CD14-positive monocyte (primary cell): Measurements from ENCODE around the gene ACBD3. TPM values are rescaled to one million over a fixed set of nuclear protein-coding genes. Genes with fewer than 3 reads are reported as not detected.

Experiments
- DNase-seq, 3 donors: peaks; one replicate each; pipeline ENCODE4 v3.0.0-alpha.2; 2011 to 2022
- H2AFZ ChIP-seq: 2 replicates; pipeline ENCODE4 v1.6.0; 2012; ENCODE audit warnings: mild to moderate bottlenecking, low read depth, low read length, inconsistent platforms; ENCODE audit not compliant: insufficient read depth, poor library complexity, severe bottlenecking
- H3K27ac ChIP-seq, 2 donors: 1 replicate in 1 of 2; 2 replicates in 1 of 2; pipeline ENCODE4 v1.5.1; 2012 to 2013; ENCODE audit warnings: low read length in 2 of 2, control low read depth in 1 of 2, inconsistent platforms in 1 of 2, low read depth in 1 of 2, mild to moderate bottlenecking in 1 of 2
- H3K27me3 ChIP-seq, 2 donors: one replicate each; pipeline versions ENCODE4 v1.6.0 to v1.6.1; 2011 to 2013; ENCODE audit warnings: low read length in 2 of 2; ENCODE audit not compliant: control insufficient read depth in 2 of 2, insufficient read depth in 2 of 2
- H3K36me3 ChIP-seq, 2 donors: replicated peaks in 1 of 2; 1 replicate in 1 of 2; 2 replicates in 1 of 2; pipeline versions ENCODE4 v1.5.1 to v1.6.1; 2012 to 2013; ENCODE audit warnings: low read length in 2 of 2, control low read depth in 1 of 2, inconsistent platforms in 1 of 2, mild to moderate bottlenecking in 1 of 2; ENCODE audit not compliant: insufficient read depth in 2 of 2, control insufficient read depth in 1 of 2
- H3K4me1 ChIP-seq, 2 donors: 1 replicate in 1 of 2; 2 replicates in 1 of 2; pipeline versions ENCODE4 v1.5.1 to v1.6.1; 2012 to 2013; ENCODE audit warnings: low read length in 2 of 2, control low read depth in 1 of 2, inconsistent platforms in 1 of 2, mild to moderate bottlenecking in 1 of 2, moderate library complexity in 1 of 2; ENCODE audit not compliant: insufficient read depth in 2 of 2, control insufficient read depth in 1 of 2
- H3K4me2 ChIP-seq: replicated peaks from 2 replicates; pipeline ENCODE3; 2012; ENCODE audit warnings: low read length, moderate library complexity, mild to moderate bottlenecking; ENCODE audit not compliant: poor library complexity, severe bottlenecking; ENCODE audit errors: extremely low read depth
- H3K4me3 ChIP-seq, 3 experiments: fragments of 200-600 bp in 1 of 3; sonication (generic) in 1 of 3; replicated peaks in 1 of 3; 1 replicate in 2 of 3; 2 replicates in 1 of 3; pipeline ENCODE4 v1.5.1; 2011 to 2013; ENCODE audit warnings: low read length in 3 of 3, mild to moderate bottlenecking in 3 of 3, control low read depth in 2 of 3, low read depth in 2 of 3, inconsistent platforms in 1 of 3, moderate library complexity in 1 of 3
- H3K79me2 ChIP-seq: 2 replicates; pipeline ENCODE4 v1.6.0; 2012; ENCODE audit warnings: mild to moderate bottlenecking, control low read depth, inconsistent platforms, low read length, moderate library complexity; ENCODE audit not compliant: insufficient read depth
- H3K9ac ChIP-seq: 2 replicates; pipeline ENCODE4 v1.6.0; 2017; ENCODE audit warnings: low read length, mild to moderate bottlenecking; ENCODE audit not compliant: insufficient read depth, poor library complexity, severe bottlenecking
- H3K9me3 ChIP-seq, 2 donors: replicated peaks in 1 of 2; 1 replicate in 1 of 2; 2 replicates in 1 of 2; pipeline versions ENCODE4 v1.5.1 to v1.6.1; 2012 to 2013; ENCODE audit warnings: low read length in 2 of 2, control low read depth in 1 of 2; ENCODE audit not compliant: control insufficient read depth in 1 of 2, insufficient read depth in 1 of 2
- H4K20me1 ChIP-seq: 2 replicates; pipeline ENCODE4 v1.6.0; 2012; ENCODE audit warnings: mild to moderate bottlenecking, low read length, control low read depth, moderate library complexity; ENCODE audit not compliant: insufficient read depth
- H3K27ac Mint-ChIP-seq, 7 donors: one replicate each; pipeline ENCODE4 v1.8.0; 2020; ENCODE audit warnings: mild to moderate bottlenecking in 7 of 7, mixed read lengths in 7 of 7, moderate library complexity in 6 of 7, inconsistent platforms in 2 of 7
- H3K27me3 Mint-ChIP-seq, 3 donors: one replicate each; pipeline ENCODE4 v1.8.0; 2021 to 2022; ENCODE audit warnings: low read depth in 3 of 3, mild to moderate bottlenecking in 3 of 3, mixed read lengths in 3 of 3, moderate library complexity in 3 of 3, inconsistent platforms in 1 of 3
- H3K36me3 Mint-ChIP-seq, 2 donors: one replicate each; pipeline ENCODE4 v1.8.0; 2020; ENCODE audit warnings: mixed read lengths in 2 of 2, inconsistent platforms in 1 of 2, mild to moderate bottlenecking in 1 of 2
- H3K4me1 Mint-ChIP-seq: one replicate; pipeline ENCODE4 v1.8.0; 2020; ENCODE audit warnings: mild to moderate bottlenecking, mixed read lengths
- H3K4me3 Mint-ChIP-seq, 2 donors: one replicate each; pipeline ENCODE4 v1.8.0; 2020; ENCODE audit warnings: mild to moderate bottlenecking in 2 of 2, mixed read lengths in 2 of 2, moderate library complexity in 1 of 2
- H3K9me3 Mint-ChIP-seq, 7 donors: one replicate each; pipeline ENCODE4 v1.8.0; 2020 to 2022; ENCODE audit warnings: mixed read lengths in 7 of 7, mild to moderate bottlenecking in 6 of 7, moderate library complexity in 6 of 7, inconsistent platforms in 2 of 7
- CTCF ChIP-seq: fragments of 200-600 bp; IDR thresholded peaks from one replicate; pipeline ENCODE4 v1.8.0; 2022; ENCODE audit warnings: antibody characterized with exemption, mild to moderate bottlenecking
- WGBS: methylation state at CpG from one replicate; pipeline ENCODE4 v1.1.5; 2013; ENCODE audit warnings: missing lambda C conversion rate; ENCODE audit not compliant: insufficient coverage; 5-methylcytosine and 5-hydroxymethylcytosine counted together
- intact Hi-C, 2 donors: fragments of 100-400 bp; cut with micrococcal nuclease; formaldehyde crosslinking; loops; one replicate each; pipeline versions ENCODE4 v1.15.0 to v1.15.1; 2023
- polyA plus RNA-seq, 3 donors: library from polyadenylated mRNA; depleted of rRNA in 1 of 3; unstranded in 2 of 3; stranded (reverse) in 1 of 3; fragments of 300-500 nt in 2 of 3; fragments of >200 nt in 1 of 3; fragmentation: Illumina TruSeq in 2 of 3; gene quantifications; 1 replicate in 2 of 3; 2 replicates in 1 of 3; pipeline ENCODE4 v1.2.3, GENCODE V29; 2012 to 2021

The ACBD3 gene
- polyA plus RNA-seq, 3 donors: 7.0 to 16.3 (median 11.4) TPM

GRCh38 chr1:226128487-226129075 is 58.0 kb downstream of the ACBD3 start:
- H3K27me3 ChIP-seq: peaks cover 0 to 1% of the 10 kb centered on the region in 2 donors
- no peaks in the 10 kb centered on the region for H3K36me3 ChIP-seq
- peaks cover 0 to 6% (median 2%) of the 10 kb centered on the region in 7 donors for H3K9me3 Mint-ChIP-seq
- peak overlapping the region in 1 of 7 donors; percentile 69 for H3K27ac Mint-ChIP-seq
- no peak overlapping the region for H3K9ac ChIP-seq
- no peak overlapping the region for H3K4me2 ChIP-seq
- no peak for DNase-seq
- H3K4me3 Mint-ChIP-seq: no peak overlapping the region
- H3K4me1 ChIP-seq: peaks cover 4 to 6% of the 10 kb centered on the region in 2 donors
- H3K27me3 Mint-ChIP-seq: peaks cover 4 to 13% (median 7%) of the 10 kb centered on the region in 3 donors
- H3K4me1 Mint-ChIP-seq: peaks cover 20% of the 10 kb centered on the region
- intact Hi-C loops: no loop called here
- H3K4me3 ChIP-seq: no peak overlapping the region
- peaks cover 0 to under 1% of the 10 kb centered on the region in 2 donors for H3K36me3 Mint-ChIP-seq
- no peak overlapping the region for H3K27ac ChIP-seq
- no peak overlapping the region for H2AFZ ChIP-seq
- WGBS: 93% methylated on average over 6 of the region's 8 CpGs
- no peaks in the 10 kb centered on the region for H3K9me3 ChIP-seq
- H4K20me1 ChIP-seq: no peaks in the 10 kb centered on the region
- no peaks in the 10 kb centered on the region for H3K79me2 ChIP-seq
- no peak for TF ChIP-seq CTCF

- H3K36me3 ChIP-seq: no peaks in the 10 kb centered on the region
- peak overlapping the region; percentile 80 for H2AFZ ChIP-seq
- Mint-ChIP-seq H3K9me3 (peaks cover 0 to 9% (median 2%) of the 10 kb centered on the region in 7 donors), H3K27ac (peak overlapping the region in 2 of 7 donors; percentile 32 to 50), H3K36me3 (peaks cover 0 to 6% of the 10 kb centered on the region in 2 donors), H3K4me1 (peaks cover 28% of the 10 kb centered on the region), H3K27me3 (peaks cover 14 to 24% (median 20%) of the 10 kb centered on the region in 3 donors), H3K4me3 (no peak overlapping the region)
- no peak overlapping the region for H3K4me2 ChIP-seq
- 95% methylated on average over 29 of the region's 31 CpGs for WGBS
- intact Hi-C loops: no loop called here
- TF ChIP-seq CTCF: no peak
- DNase-seq: no peak
- H4K20me1 ChIP-seq: no peaks in the 10 kb centered on the region
- H3K79me2 ChIP-seq: no peaks in the 10 kb centered on the region
- H3K27me3 ChIP-seq: peaks cover 0 to 15% of the 10 kb centered on the region in 2 donors
- H3K4me3 ChIP-seq: no peak overlapping the region
- peaks cover 9 to 17% of the 10 kb centered on the region in 2 donors for H3K4me1 ChIP-seq
- H3K9ac ChIP-seq: no peak overlapping the region
- H3K27ac ChIP-seq: no peak overlapping the region
- no peaks in the 10 kb centered on the region for H3K9me3 ChIP-seq
Measured at GRCh38 chr1:226126824-226127569, 59.5 kb downstream of the ACBD3 start.
